Stimulated activated CD4-positive, alpha-beta T cell treated with anti-CD3 and anti-CD28 coated beads, TNF-alpha, amount 100 ng/mL, for 1 hour (primary cell): ENCODE results near the gene ZNF292.
"Not testable (repeated sequence)": the region's sequence is repeated elsewhere in the genome, so short reads cannot be mapped to it uniquely, and the experiment has no call there.

ENCODE experiments used
- DNase-seq, 3 donors: peaks; one replicate each; pipeline ENCODE4 v3.0.0-alpha.2; 2020; ENCODE audit warnings: low read depth in 3 of 3, low spot score in 1 of 3

The ZNF292 gene

DNA sequence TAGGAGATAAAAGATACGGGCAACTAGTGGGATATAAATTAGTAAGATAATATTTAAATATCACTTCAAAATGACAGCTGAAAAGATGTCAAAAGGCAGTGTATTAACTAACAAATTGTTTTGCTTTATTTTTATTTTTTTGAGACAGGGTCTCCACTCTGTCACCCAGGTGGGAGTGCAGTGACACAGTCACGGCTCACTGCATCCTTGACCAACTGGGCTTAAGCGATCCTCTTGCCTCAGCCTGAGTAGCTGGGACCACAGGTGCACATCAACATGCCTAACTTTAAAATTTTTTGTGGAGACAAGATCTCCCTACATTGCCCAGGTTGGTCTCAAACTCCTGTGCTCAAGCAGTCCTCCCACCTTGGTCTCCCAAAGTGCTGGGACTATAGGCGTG, 5.9 kb downstream of the ZNF292 start:
- no peak for DNase-seq

GRCh38 chr6:87164004-87164403, 8.6 kb downstream of the ZNF292 start:
- no peak for DNase-seq

DNA sequence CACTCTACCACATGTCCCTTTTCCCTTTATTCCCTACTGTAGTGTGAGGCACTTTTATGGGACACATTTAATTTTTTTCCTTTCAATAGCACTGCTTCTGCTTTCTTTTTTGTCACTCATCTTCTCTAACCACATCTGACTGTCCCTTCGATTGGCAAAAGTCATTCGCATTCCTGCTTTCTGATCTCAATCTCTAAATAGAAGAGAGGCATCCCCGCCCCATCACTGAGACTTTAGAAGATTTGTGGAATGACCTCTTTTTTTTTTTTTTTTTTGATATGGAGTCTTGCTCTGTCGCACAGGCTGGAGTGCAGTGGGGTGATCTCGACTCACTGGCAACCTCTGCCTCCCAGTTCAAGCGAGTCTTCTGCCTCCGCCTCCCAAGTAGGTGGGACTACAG, 9.1 kb downstream of the ZNF292 start:
- DNase-seq: no peak

- DNase-seq: no peak
Observed at GRCh38 chr6:87165185-87165584, 9.8 kb downstream of the ZNF292 start.

DNA sequence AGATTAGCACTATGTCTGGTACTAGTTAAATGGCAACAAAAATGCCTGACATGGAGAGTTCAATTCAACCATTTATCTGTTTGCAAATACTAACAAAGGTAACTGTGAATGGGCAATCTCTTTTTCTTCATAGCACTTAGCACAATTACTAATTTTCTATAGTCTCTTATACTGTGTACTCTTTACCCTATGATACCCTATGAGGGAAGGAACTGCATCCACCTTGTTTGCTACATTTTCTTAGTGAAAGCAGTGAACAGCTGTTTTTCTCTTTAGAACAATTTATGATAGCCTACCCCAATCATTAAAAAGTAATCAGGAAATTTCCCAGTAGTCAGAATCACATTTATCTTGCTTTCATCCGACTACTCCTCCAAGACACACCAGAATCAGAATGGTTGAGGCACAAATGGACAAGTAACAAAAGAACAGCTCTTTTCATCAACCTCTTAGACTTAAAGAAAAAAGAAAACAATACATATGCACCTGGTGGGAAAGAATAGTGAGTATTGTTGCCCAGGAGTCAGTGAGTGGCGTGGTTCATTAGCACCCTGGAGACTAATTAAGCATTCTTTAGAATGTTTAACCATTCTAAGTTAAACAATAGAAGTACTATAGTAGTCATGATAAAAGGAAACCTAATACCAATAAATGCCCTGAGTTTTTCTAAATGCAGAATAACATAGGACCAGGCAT, 16.7 kb downstream of the ZNF292 start:
- DNase-seq: no peak

DNA sequence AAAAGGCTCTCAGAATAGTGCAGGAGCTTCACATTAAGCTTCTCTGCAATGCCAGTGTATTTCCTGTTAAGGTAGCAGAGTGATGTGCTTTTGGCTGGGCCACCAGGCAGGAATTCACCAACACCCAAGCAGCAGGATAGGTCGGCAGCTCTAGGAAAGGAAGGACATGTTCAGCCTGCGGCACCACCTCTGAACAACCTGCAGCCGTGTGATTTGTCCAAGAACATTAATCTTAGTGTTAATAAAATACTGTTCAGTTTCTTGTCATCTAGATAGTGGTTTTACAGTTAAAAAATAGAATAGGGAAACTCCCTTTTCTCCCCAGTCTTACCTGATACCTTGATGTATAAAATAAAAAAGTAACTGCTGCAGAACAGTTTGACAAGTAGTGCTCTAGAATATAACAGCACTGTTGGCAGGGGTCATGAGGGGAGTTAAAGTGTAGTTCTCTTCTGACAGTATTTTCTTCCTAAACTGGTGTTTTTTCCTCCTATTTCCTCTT, 18.8 kb downstream of the ZNF292 start:
- DNase-seq: no peak

- DNase-seq: no peak
Observed at GRCh38 chr6:87176493-87176892, 21.1 kb downstream of the ZNF292 start.

GRCh38 chr6:87180105-87180728, 24.9 kb downstream of the ZNF292 start:
- DNase-seq: no peak

- no peak for DNase-seq
Observed at GRCh38 chr6:87181903-87182302, 26.5 kb downstream of the ZNF292 start.

- no peak for DNase-seq
Observed at GRCh38 chr6:87182321-87182720, 27.0 kb downstream of the ZNF292 start.

DNA sequence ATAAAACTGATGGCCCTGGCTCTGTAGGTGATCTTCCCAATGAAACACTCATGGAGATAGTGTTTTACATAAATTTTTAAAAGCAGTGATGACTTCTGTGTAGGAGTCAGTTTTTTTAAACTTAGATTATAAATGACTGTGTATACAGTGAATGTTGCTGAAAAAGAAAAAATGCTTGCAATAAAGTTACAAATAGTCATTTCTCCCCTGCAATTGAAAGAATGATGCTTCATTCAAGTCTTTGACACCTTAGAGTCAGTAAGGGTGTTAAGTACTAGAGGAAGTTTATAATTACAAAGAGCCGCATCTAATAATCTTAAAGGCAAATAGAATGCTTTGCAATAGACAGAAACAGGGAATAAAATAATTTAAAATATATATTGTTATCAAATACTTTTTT, 27.6 kb downstream of the ZNF292 start:
- no peak for DNase-seq

DNA sequence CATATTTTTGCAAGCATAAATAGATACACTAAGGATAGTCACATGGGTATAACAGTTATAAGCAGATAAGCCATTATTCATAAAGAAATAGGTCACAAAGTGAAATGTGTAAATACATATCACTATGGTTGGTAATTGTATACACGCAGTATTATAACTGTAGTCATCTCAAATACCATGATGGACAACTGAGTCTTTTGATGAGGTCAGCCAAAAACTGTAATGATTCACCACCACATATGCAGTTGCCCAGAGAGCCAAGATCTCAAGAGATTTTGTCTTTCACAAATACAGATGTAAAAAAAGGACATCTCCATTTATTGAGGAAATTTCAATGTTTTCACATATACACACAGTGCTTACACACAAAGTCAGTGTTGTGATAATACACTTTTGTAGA, 28.3 kb downstream of the ZNF292 start:
- no peak for DNase-seq

- no peak for DNase-seq
Observed at GRCh38 chr6:87184762-87185250, 29.4 kb downstream of the ZNF292 start.

DNA sequence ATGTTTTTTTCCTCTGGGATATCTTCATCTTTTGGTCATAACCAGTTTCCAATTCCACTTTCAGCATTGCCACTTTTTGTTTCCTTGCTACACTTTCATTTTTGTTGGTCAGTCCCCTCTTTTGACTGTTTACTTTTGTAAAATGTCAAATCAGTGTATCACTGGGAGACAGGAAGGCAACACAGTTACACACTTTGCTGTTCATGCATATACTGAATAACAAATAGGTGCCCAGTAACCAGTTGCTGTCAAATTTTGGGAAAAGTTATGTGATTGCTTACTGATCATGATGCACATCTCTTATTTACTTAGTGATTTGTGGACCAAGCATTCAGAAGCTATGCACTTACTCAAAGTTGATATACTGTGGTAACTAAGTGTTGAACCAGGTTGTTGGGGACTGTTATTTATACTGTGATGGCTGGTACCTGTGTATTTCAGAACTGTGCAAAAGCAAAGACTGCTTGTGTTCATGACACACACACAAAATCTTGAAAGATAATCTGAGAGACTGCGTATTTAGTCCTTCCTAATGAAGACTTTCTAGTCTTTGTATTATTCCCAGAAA, 41.0 kb downstream of the ZNF292 start:
- DNase-seq: no peak

GRCh38 chr6:87197547-87197946, 42.2 kb downstream of the ZNF292 start:
- no peak for DNase-seq

- DNase-seq: not testable (repeated sequence)
Observed at GRCh38 chr6:87198022-87198810, 42.9 kb downstream of the ZNF292 start.

GRCh38 chr6:87199787-87200186, 44.4 kb downstream of the ZNF292 start:
- DNase-seq: no peak

GRCh38 chr6:87200469-87201175, 45.3 kb downstream of the ZNF292 start:
- DNase-seq: no peak

GRCh38 chr6:87203448-87204023, 48.2 kb downstream of the ZNF292 start:
- no peak for DNase-seq

DNA sequence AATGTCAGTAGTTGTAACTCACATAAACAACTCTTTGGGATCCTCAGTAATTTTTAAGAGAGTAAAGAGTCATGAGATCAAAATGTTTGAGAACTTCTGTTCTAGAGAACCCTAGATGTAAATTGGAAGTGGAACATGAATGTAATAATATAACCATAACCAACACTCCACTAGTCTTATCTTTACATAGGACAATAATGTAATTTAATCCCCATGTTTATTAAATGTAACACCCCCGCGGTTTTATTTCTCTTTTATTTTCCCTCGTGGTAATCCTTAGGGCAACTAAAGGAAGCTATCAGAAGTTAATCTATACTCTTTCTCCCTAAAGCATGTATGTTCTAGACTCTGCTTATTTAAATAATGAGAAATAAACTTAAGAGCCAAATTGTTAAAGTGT, 54.4 kb downstream of the ZNF292 start:
- no peak for DNase-seq

DNA sequence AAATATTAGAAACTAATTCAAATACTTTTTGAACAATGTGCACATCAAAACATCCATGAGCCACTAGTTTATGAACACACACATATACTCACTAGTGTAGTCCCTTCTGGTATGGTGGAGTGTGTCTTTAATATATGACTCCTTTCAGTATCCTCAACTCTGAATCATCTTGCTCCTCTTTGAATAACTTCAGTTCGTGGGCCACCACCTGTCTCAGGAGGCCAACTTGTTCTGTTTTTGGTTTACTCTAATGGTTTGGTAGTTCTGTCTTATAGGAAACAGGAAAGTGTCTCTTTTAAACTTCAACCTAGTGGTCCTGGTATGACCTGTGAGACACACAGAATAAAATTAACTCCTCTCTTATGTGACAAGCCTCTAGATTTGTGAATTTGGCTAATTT, 55.6 kb downstream of the ZNF292 start:
- DNase-seq: no peak
